AG09319 (cell line): ENCODE data around the gene USP2.

Experiments used
- DNase-seq: peaks from one replicate; pipeline ENCODE4 v3.0.0-alpha.2; 2010; ENCODE audit warnings: low read depth; ENCODE audit errors: extremely low read depth
- TF ChIP-seq, protein P1 (sequence below): IDR thresholded peaks from 2 replicates; pipeline ENCODE4 v1.5.1; 2011; ENCODE audit warnings: low read depth, mild to moderate bottlenecking, inconsistent platforms, low read length, moderate library complexity

Gene USP2

DNA sequence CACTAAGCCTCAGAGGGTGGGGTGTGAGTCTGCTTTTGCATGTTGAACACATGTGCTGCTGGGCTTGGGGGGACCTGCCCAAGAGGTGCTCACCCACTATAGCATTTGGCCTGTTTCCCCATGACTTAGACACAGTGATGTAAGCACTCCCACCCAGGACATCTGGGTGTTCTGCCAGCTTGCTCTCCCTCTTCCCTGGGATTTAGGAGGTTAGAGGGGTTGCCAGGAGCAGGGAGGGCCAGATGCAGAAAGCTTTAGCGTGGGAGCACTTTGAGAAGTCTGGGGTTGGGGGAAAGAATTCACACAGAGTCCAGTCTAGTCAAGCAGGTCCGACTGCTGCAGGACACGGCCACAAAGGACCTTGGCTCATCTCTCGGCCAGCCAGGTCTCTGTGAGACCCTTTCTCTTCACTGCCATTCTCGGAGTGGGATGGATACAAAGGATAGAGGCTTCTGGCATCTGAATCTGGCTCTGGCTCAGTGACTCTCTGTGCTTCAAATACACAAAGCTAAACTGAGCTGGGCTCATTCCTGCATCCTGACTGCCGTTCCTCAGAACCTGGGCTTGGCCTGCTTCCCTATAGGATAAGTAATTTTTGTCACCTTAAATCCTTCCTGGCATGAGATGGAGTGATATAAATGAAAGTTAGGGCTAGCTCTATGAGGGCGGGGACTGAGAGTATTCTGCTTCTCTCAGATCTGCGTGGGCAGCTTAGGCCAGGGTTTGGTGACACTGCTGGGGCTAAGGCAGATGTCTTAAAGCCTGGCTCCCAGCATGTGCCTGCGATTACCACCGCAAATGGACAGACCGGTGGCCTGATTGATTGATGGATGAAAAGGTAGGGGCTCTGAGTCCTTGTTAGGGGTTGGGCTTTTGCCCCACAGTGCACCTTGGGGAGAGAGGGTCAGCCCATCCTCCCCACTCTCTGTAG is 14.5 kb downstream of the USP2 start:
- no peak for DNase-seq
- TF ChIP-seq, protein P1, sequence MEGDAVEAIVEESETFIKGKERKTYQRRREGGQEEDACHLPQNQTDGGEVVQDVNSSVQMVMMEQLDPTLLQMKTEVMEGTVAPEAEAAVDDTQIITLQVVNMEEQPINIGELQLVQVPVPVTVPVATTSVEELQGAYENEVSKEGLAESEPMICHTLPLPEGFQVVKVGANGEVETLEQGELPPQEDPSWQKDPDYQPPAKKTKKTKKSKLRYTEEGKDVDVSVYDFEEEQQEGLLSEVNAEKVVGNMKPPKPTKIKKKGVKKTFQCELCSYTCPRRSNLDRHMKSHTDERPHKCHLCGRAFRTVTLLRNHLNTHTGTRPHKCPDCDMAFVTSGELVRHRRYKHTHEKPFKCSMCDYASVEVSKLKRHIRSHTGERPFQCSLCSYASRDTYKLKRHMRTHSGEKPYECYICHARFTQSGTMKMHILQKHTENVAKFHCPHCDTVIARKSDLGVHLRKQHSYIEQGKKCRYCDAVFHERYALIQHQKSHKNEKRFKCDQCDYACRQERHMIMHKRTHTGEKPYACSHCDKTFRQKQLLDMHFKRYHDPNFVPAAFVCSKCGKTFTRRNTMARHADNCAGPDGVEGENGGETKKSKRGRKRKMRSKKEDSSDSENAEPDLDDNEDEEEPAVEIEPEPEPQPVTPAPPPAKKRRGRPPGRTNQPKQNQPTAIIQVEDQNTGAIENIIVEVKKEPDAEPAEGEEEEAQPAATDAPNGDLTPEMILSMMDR, result no peak

DNA sequence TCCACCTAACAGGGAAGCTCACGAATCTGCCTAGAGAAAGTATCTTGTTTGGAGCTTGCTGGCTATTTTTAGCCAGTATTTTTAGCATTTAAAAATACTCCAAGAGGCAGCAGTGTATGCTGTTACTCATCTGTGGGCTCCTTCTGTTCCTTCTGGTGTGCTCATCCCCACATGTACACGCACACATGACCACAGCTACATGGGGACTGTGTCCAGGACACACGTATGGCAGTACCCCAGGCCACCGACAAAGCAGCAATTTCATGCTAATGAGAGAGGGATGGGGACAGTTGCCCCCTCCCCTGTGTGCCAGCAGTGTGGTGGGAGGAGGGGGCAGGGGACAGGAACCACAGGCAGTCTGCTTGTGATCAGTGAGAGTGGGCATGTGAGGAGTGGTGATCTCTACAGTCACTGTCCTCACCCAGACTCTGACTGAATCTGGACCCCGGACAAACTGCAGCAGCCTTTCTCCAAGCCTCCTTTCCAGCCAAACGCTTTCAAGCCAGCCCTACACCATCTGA is 16.4 kb downstream of the USP2 start:
- TF ChIP-seq, protein P1, result no peak
- no peak for DNase-seq

DNA sequence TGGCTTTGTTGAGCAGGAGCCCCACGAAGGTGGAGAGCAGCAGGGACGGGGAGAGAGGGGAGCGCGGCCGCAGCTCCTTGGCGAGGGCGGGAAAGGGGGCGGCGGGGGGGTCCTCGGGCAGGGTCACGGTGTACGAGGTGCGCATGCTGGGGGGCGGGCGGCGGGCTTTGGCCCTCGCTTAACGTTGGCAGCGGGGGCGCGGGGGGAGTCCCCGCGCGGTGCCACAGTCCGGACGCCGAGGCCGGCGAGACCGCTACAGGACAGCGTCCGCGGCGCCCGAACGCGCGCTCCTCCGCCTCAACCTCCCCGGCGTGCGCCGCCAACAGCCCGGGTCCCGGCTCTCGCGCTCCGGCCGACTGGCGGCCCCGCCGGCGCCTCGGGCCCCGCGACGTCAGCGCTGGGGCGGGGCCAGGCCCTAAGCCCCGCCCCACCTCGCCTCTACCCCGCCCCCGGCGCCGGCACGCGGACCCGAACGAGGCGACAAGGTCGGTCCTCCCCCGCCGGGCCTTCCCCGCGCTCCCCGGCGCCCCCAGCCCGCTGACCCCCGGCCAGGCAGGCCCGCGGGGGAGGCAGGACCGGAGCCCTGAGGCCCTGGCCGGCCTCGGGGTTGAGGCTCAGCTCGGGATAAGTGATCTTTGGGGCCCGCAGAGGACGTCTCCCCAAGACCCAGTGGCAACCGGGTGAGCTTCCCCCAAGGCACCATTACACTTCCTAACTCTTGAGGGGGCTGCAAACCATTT is 17.5 kb downstream of the USP2 start:
- DNase-seq, result no peak
- TF ChIP-seq, protein P1, result no peak

- no peak for DNase-seq
- TF ChIP-seq, protein P1, result no peak
Measured at GRCh38 chr11:119363081-119363850, 18.2 kb downstream of the USP2 start.

DNA sequence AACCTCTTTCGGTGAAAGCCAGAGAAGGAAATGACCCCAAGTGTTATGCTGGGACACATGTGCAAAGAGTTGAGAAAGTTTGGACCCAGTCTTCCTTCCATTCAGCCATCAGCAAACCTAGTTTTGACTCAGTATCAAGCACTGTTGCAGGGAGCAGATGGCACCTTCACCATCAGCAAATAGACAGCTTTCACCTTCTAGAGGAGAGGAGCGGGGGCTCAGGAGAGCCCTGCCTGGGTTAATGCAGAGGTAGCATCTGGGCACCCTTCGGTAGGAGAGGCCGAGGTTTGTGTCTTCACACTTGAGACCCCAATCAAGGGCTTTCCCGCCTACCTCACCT is 18.8 kb downstream of the USP2 start:
- DNase-seq, result no peak
- TF ChIP-seq, protein P1, result no peak

DNA sequence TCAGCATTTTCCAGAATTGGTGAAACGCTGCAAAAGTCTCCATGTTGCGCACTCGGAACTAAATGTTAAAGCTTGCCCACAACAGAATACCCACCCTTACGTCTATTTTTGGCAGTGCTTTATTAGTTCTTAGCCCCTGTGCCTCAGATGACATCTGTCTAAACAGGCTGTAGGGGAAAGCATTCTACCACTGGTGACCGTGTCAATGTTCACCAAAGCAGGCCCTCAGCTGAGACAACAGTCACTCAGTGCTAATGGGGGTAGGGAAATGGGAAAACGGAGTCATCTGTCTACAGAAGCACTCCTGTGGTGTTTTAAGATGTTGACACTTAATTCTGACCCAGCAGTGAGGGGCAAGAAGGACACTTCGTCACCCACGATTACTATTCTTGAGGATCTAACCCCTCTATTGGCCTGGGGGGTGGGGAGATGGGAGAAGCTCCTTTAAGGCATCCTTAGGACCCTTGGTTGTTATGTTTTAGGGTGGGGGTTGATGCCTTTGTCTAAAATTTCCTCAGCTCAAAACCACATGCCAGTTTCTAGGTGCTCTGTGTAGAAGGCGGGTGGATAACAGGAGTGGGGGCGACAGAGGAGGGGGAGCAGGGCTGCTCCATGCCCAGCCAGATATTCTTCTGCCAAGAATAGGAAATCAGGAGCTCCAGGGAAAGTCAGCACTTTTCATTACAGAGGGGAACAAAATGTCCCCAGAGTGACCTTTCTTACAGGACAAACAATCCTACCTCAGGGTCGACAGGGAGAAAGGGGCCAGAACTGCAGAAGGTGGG is 19.4 kb downstream of the USP2 start:
- DNase-seq, result no peak

More for the DNA sequence above, 19.4 kb downstream of the USP2 start:
- TF ChIP-seq, protein P1, result no peak
